IgD-negative memory B cell (primary cell): ENCODE data around the gene ATXN1. TPM values are rescaled to one million over a fixed set of nuclear protein-coding genes. Genes with fewer than 3 reads are reported as not detected.
A peak's percentile ranks its signal among the peaks of the same experiment; 100 is the strongest.

Source experiments
- H3K27ac Mint-ChIP-seq, 3 donors: one replicate each; pipeline ENCODE4 v1.8.0; 2020 to 2022; ENCODE audit warnings: mild to moderate bottlenecking in 3 of 3, mixed read lengths in 3 of 3, moderate library complexity in 1 of 3
- H3K27me3 Mint-ChIP-seq: one replicate; pipeline ENCODE4 v1.8.0; 2021; ENCODE audit warnings: mixed read lengths
- H3K36me3 Mint-ChIP-seq: one replicate; pipeline ENCODE4 v1.8.0; 2020; ENCODE audit warnings: mild to moderate bottlenecking, mixed read lengths
- H3K4me1 Mint-ChIP-seq, 3 donors: one replicate each; pipeline ENCODE4 v1.8.0; 2020 to 2022; ENCODE audit warnings: mixed read lengths in 3 of 3, mild to moderate bottlenecking in 1 of 3
- H3K4me3 Mint-ChIP-seq, 4 donors: one replicate each; pipeline ENCODE4 v1.8.0; 2020 to 2022; ENCODE audit warnings: mild to moderate bottlenecking in 4 of 4, mixed read lengths in 4 of 4, moderate library complexity in 3 of 4
- H3K9me3 Mint-ChIP-seq, 3 donors: one replicate each; pipeline ENCODE4 v1.8.0; 2020 to 2021; ENCODE audit warnings: mixed read lengths in 3 of 3, mild to moderate bottlenecking in 1 of 3
- polyA plus RNA-seq: library from polyadenylated mRNA; unstranded; fragments of 300-500 nt; fragmentation: Illumina TruSeq; gene quantifications from one replicate; pipeline ENCODE4 v1.2.3, GENCODE V29; 2021

ATXN1 gene
- polyA plus RNA-seq, 1 donor from 2014 or later, result 5.0 TPM

DNA sequence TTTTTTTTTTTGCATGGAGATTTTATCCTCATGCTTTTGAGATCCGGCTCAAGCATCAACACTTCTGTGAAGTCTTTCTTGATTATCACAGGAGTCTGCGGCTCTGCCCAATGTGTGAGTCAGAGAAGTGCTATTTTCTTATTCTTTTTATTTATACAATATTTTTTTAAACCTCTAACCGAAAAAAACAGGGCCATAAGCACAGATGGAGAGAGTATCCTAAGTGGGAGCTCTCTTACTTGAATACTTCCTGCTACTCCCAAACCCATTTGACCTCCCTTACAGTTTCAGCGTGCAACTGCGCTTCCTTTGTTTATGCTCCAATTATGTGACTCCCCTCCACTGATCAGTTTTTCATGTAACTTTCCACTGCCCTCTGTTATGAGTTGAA, 8.7 kb upstream of the ATXN1 start:
- Mint-ChIP-seq H3K36me3 (peaks cover 2% of the 10 kb centered on the region), H3K4me3 (no peak overlapping the region), H3K4me1 (peaks cover 11 to 20% (median 15%) of the 10 kb centered on the region in 3 donors), H3K27me3 (peaks cover 2% of the 10 kb centered on the region), H3K27ac (no peak overlapping the region), H3K9me3 (no peaks in the 10 kb centered on the region)

DNA sequence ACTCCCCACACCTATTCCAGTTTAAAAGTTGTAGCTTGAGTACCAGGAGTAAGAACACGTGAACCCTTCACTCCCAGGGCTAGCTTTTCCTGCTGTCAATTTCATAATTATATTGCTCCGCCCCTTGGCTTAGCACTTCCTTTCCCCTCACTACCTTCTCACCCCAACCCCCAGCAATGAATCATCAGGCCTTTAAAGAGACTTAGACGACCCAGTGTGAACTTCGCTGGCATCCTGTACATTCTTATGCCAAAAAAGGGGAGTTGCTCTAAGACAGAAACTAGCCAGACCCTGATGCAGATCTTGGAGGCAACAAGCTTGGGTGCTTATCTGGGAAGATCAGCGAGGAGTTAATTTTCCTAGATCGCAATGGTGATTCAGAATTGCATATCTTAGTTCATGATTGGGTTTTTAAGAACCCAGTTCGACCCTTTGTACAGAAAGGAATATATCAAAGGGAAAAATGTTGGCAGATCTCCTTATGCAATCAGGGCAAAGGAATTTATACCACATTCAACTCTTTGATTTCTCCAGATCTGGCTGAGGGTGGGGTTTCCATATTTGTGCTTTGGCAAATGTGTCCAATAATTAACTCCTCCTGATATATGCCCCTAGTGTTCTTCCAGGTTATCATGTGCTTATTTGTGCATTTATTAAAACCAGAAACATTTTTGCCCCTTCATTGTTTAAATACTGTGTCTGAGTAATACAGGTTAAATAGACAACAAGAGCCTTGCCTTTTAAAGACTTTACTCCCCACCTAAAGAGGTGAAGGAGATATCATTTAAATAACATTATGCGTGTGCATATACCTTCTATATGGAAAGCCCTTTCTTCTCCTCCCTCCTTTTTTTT, 8.1 kb upstream of the ATXN1 start:
- Mint-ChIP-seq H3K4me1 (peaks cover 11 to 20% (median 17%) of the 10 kb centered on the region in 3 donors), H3K27ac (peak overlapping the region in 1 of 3 donors; percentile 66)

GRCh38 chr6:16768477-16768830, 7.2 kb upstream of the ATXN1 start:
- no peak overlapping the region for H3K27ac Mint-ChIP-seq
- peaks cover 12 to 20% (median 20%) of the 10 kb centered on the region in 3 donors for H3K4me1 Mint-ChIP-seq
- H3K4me3 Mint-ChIP-seq, result no peak overlapping the region
- H3K9me3 Mint-ChIP-seq, result no peaks in the 10 kb centered on the region
- peaks cover 2% of the 10 kb centered on the region for H3K36me3 Mint-ChIP-seq
- peaks cover 2% of the 10 kb centered on the region for H3K27me3 Mint-ChIP-seq

More for the DNA sequence above, 8.1 kb upstream of the ATXN1 start:
- Mint-ChIP-seq H3K4me3 (peak overlapping the region in 1 of 4 donors; percentile 75), H3K9me3 (no peaks in the 10 kb centered on the region), H3K36me3 (peaks cover 2% of the 10 kb centered on the region), H3K27me3 (peaks cover 2% of the 10 kb centered on the region)

GRCh38 chr6:16767765-16768476, 6.7 kb upstream of the ATXN1 start:
- H3K4me3 Mint-ChIP-seq, result no peak overlapping the region
- H3K9me3 Mint-ChIP-seq, result no peaks in the 10 kb centered on the region
- H3K27me3 Mint-ChIP-seq, result peaks cover 2% of the 10 kb centered on the region
- peaks cover 2% of the 10 kb centered on the region for H3K36me3 Mint-ChIP-seq
- peaks cover 15 to 23% (median 23%) of the 10 kb centered on the region in 3 donors for H3K4me1 Mint-ChIP-seq
- no peak overlapping the region for H3K27ac Mint-ChIP-seq

DNA sequence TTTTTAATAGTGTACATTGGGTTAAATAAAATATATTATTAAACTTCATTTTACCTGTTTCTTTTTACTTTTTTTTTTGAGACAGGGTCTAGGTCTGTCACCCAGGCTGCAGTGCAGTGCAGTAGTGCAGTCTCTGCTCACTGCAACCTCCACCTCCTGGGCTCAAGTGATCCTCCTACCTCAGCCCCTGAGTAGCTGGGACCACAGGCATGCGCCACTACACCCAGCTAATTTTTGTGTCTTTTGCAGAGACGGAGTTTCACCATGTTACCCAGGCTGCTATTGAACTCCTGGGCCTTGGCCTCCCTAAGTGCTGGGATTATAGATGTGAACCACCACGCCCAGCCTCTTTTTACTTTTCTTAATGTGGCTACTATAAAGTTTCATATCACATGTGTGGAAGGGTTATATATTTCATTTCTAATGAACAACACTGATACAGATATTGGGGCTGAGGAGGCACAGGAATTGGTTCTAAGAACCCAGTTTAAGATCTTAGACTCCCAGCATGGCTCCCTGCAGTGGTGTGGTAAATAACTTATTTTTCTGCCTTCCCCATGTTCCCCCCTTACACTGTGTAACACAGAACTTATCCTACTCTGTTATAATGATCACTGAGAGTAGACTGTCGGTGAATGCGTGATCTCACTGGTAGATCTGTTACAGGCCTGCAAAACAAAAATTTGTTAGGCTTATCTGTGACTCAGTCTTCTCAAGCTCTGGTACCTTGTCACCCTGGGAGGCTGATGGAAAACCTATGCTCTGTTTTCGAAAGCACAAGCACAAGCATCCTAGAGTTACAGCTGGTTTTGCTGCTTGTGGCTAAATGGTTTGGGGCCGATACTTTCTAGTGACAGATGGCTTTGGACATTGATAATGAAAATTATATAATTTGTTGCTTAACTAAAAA, 5.8 kb upstream of the ATXN1 start:
- Mint-ChIP-seq H3K36me3 (peaks cover 2% of the 10 kb centered on the region), H3K4me3 (no peak overlapping the region), H3K4me1 (peaks cover 18 to 26% (median 26%) of the 10 kb centered on the region in 3 donors), H3K27ac (no peak overlapping the region), H3K27me3 (peaks cover 2% of the 10 kb centered on the region), H3K9me3 (no peaks in the 10 kb centered on the region)

DNA sequence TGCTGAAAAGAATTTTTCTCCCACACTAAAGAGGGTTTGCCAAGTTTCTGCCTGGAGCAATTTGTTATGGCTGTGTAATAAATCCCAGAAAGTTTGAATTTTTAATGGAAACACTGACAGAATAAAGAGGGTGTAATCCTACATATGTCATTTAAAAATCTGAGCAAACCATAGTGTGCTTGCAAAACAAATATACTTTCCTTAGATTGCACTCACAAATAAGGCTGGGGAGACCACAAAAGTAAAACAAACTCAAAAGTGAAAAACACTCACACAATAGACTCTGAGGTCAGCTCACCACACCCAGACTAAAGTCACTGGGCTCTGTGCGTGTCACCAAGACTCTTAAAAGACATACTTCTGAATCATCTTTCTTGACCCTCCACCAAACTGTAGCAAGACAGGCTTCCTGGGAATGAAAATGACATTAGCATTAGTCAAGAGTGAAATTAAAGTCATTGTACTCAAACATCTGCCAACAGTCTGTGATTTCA, 4.8 kb upstream of the ATXN1 start:
- no peak overlapping the region for H3K27ac Mint-ChIP-seq
- H3K4me3 Mint-ChIP-seq, result no peak overlapping the region
- H3K9me3 Mint-ChIP-seq, result no peaks in the 10 kb centered on the region
- H3K4me1 Mint-ChIP-seq, result peaks cover 17 to 24% (median 21%) of the 10 kb centered on the region in 3 donors
- peaks cover 2% of the 10 kb centered on the region for H3K27me3 Mint-ChIP-seq
- H3K36me3 Mint-ChIP-seq, result peaks cover 2% of the 10 kb centered on the region

DNA sequence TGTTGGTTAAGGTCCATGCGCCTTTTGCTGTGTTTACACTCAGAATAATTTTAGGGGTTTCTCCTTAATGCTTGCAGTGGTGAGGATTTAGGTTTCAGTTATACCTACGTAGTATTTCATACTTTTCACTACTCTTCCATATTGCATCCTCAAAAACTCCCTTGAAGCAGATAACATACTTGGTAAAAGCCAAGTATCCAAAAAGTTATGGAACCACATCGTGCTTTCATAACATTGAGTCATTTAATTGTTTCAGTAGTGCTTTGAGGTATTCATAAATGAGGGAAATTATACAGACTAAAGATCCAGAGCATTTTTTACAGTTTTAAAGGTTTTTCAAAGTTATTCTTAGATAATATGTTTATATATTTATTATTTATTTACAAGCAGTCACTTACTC, 4.0 kb upstream of the ATXN1 start:
- Mint-ChIP-seq H3K36me3 (peaks cover 2% of the 10 kb centered on the region), H3K9me3 (no peaks in the 10 kb centered on the region), H3K4me1 (peaks cover 12 to 18% (median 16%) of the 10 kb centered on the region in 3 donors), H3K4me3 (no peak overlapping the region), H3K27me3 (peaks cover 2% of the 10 kb centered on the region), H3K27ac (no peak overlapping the region)

DNA sequence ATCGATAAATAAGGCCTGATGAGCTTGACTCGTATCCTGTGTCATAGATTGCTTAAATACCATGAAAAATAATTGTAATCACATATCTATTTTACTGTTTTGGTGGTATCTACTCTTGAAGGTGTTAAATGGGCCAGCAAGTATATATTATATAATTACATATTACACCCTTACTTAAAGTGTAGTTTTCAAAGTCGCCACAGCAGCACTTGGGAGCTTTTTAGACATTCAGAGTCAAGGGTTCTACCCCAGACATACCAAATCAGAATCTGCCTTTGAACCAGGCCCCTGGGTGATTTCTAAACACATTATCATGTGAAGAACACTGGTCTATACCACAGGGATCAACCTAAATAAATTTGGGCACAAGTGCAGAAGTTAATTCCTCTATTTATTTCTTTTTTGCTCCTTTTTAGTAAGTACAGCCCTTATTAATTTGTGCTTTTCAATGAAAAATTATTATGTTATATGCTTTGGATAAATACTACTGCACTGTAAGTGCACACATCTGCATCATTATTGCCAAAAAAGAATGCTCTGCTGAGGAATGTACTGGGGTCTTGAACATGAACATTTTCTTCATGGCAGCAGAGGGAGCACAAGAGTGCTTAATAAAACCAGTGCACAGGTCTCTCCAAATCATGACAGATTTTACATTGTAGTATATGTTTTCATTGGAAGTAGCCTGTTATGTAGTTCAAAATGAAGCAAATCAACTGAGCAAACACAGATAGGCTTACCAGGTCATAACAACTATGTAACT, 3.1 kb upstream of the ATXN1 start:
- H3K9me3 Mint-ChIP-seq, result no peaks in the 10 kb centered on the region
- peak overlapping the region in 2 of 3 donors; percentile 90 to 97 for H3K27ac Mint-ChIP-seq
- H3K36me3 Mint-ChIP-seq, result peaks cover 2% of the 10 kb centered on the region
- peaks cover 12 to 18% (median 15%) of the 10 kb centered on the region in 3 donors for H3K4me1 Mint-ChIP-seq
- no peaks in the 10 kb centered on the region for H3K27me3 Mint-ChIP-seq
- peak overlapping the region in 1 of 4 donors; percentile 91 for H3K4me3 Mint-ChIP-seq

GRCh38 chr6:16762550-16763477, 1.6 kb upstream of the ATXN1 start:
- Mint-ChIP-seq H3K27me3 (no peaks in the 10 kb centered on the region), H3K27ac (peak overlapping the region; percentile 90 to 98 (median 97)), H3K36me3 (no peaks in the 10 kb centered on the region), H3K4me1 (peaks cover 16 to 28% (median 26%) of the 10 kb centered on the region in 3 donors), H3K4me3 (peak overlapping the region; percentile 91 to 96 (median 95)), H3K9me3 (no peaks in the 10 kb centered on the region)

GRCh38 chr6:16762268-16762549, 949 bp upstream of the ATXN1 start:
- peaks cover 16 to 32% (median 30%) of the 10 kb centered on the region in 3 donors for H3K4me1 Mint-ChIP-seq
- H3K4me3 Mint-ChIP-seq, result peak overlapping the region; percentile 91 to 96 (median 95)
- H3K27ac Mint-ChIP-seq, result peak overlapping the region; percentile 90 to 98 (median 97)
- no peaks in the 10 kb centered on the region for H3K27me3 Mint-ChIP-seq
- H3K36me3 Mint-ChIP-seq, result no peaks in the 10 kb centered on the region
- H3K9me3 Mint-ChIP-seq, result no peaks in the 10 kb centered on the region

GRCh38 chr6:16761471-16762267, 409 bp upstream of the ATXN1 start:
- Mint-ChIP-seq H3K4me3 (peak overlapping the region; percentile 91 to 96 (median 95)), H3K27ac (peak overlapping the region; percentile 90 to 98 (median 97)), H3K36me3 (no peaks in the 10 kb centered on the region), H3K9me3 (no peaks in the 10 kb centered on the region), H3K27me3 (no peaks in the 10 kb centered on the region), H3K4me1 (peaks cover 16 to 32% (median 32%) of the 10 kb centered on the region in 3 donors)

DNA sequence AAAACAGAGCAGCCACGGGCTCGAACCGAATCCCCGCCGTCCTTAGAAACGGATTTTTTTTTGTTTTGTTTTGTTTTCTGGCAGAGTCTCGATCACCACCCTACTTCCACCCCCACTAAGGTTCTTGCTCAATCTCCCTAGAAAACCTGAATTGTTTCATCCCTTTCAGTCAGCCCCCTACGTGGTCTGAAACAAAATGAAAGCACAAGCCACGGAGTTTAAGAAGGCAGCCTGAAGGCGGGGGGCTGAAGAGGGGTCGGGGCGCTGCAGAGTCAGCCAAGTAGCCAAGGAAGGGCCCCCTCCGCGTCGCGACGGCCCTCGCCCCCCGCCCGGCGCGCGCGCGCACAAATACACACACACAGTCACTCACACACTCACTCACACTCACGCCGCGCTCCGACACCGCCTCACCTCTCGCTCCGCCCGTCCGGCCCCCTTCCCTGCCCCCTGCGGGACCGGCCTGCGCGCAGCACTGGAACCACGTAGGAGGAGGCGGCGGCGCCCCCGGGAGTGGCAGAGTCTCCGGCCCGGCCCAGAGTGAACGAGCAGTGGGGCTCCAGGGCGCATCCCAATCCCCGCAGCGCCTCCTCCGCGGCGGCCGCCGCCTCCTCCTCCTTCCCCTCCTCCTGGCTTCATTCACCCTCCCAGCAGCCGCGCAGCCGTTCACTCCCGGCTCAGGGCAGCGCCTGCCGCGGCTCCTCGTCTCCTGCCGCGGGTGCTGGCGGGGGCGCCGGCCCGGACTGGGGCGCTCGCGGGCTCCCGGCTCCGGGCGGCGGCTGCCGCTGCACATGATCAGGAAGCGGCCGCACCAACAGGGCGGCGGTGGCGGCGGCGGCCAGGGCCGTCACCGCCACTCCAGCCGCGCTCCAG, 1.4 kb downstream of the ATXN1 start:
- no peaks in the 10 kb centered on the region for H3K9me3 Mint-ChIP-seq
- no peaks in the 10 kb centered on the region for H3K27me3 Mint-ChIP-seq
- peak overlapping the region; percentile 86 to 98 (median 98) for H3K27ac Mint-ChIP-seq
- peak overlapping the region; percentile 94 to 99 (median 96) for H3K4me3 Mint-ChIP-seq
- H3K4me1 Mint-ChIP-seq, result peaks cover 16 to 35% (median 32%) of the 10 kb centered on the region in 3 donors
- H3K36me3 Mint-ChIP-seq, result no peaks in the 10 kb centered on the region
